ENCODE data around the gene NOP53. TPM values are rescaled to one million over a fixed set of nuclear protein-coding genes. Genes with fewer than 3 reads are reported as not detected.

Gene NOP53
- total and polyA plus RNA-seq, 7 donors: 304 to 682 (median 560) TPM

DNA sequence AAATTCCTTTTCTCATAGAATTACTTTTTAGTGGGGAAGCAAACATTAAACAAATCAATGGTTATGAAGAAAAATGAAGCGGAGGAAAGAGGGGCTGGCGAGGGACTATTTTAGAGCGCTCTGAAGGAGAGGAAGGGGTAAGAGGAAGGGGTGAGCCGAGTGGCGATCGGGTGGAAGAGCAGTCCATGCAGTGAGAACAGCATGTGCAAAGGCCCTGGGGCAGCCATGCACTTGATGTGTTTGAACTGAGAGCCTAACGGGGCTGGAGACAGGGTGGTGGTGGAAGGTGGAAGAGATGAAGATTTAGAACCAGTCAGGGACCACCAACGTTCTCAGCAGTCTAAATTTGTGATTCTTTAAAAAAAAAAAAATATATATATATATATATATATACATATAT is 14.4 kb upstream of the NOP53 start:
- no peak for TF ChIP-seq POLR2A (IDR thresholded peaks at IDR 0.05)
- TF ChIP-seq EP300 (IDR thresholded peaks at IDR 0.05): no peak
- TF ChIP-seq, protein P1, sequence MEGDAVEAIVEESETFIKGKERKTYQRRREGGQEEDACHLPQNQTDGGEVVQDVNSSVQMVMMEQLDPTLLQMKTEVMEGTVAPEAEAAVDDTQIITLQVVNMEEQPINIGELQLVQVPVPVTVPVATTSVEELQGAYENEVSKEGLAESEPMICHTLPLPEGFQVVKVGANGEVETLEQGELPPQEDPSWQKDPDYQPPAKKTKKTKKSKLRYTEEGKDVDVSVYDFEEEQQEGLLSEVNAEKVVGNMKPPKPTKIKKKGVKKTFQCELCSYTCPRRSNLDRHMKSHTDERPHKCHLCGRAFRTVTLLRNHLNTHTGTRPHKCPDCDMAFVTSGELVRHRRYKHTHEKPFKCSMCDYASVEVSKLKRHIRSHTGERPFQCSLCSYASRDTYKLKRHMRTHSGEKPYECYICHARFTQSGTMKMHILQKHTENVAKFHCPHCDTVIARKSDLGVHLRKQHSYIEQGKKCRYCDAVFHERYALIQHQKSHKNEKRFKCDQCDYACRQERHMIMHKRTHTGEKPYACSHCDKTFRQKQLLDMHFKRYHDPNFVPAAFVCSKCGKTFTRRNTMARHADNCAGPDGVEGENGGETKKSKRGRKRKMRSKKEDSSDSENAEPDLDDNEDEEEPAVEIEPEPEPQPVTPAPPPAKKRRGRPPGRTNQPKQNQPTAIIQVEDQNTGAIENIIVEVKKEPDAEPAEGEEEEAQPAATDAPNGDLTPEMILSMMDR (IDR thresholded peaks at IDR 0.05): no peak
- no peak for TF ChIP-seq POLR2AphosphoS5 (IDR thresholded peaks at IDR 0.05)
- no peak for DNase-seq
- peaks cover 9 to 78% (median 42%) of the 10 kb centered on the region in 4 donors for H3K36me3 ChIP-seq
- peak overlapping the region; percentile 92 to 99 (median 96) for H3K27ac ChIP-seq
- intact Hi-C loops (cut with DNase I): loop anchor here (1.0 kb wide), 1 partner anchor 11 kb away; no protein-coding TSS in a partner anchor
- H3K4me3 ChIP-seq: no peak overlapping the region
- peaks cover 0 to 46% (median 43%) of the 10 kb centered on the region in 4 donors for H3K4me1 ChIP-seq
- H3K27me3 ChIP-seq: no peaks in the 10 kb centered on the region
- H3K9me3 ChIP-seq: no peaks in the 10 kb centered on the region
- 90 to 94% methylated on average over 8 of the region's 8 CpGs for WGBS, 2 donors

DNA sequence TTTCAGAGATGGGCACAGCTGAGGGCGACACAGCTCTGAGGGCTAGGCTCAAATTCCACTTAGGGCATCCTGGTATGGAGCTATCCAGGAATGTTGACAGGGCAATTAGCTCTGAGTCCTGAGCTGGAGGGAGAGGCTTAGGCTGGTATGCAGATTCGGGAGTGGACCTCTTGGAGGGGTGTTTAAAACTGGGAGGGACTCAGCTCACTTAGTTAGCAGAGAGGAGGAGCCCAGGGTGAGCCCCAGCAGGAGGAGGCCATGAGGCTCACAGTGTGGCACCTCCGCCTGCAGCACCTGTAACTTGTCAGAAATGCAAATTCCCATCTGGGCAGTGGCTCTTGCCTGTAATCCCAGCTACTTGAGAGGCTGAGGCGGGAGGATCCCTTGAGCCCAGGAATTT is 10.2 kb upstream of the NOP53 start:
- peaks cover 0 to 93% (median 43%) of the 10 kb centered on the region in 4 donors for H3K36me3 ChIP-seq
- intact Hi-C loops (cut with DNase I): no loop called here
- H3K9me3 ChIP-seq: no peaks in the 10 kb centered on the region
- peak overlapping the region in 3 of 4 donors; percentile 9 to 34 (median 32) for H3K27ac ChIP-seq
- 53 to 74% methylated on average over 4 of the region's 4 CpGs for WGBS, 2 donors
- no peak for DNase-seq
- H3K27me3 ChIP-seq: no peaks in the 10 kb centered on the region
- no peak overlapping the region for H3K4me3 ChIP-seq
- TF ChIP-seq POLR2AphosphoS5 (IDR thresholded peaks at IDR 0.05) (no peak), POLR2A (IDR thresholded peaks at IDR 0.05) (no peak), EP300 (IDR thresholded peaks at IDR 0.05) (no peak)
- TF ChIP-seq, protein P1 (IDR thresholded peaks at IDR 0.05): no peak
- peaks cover 0 to 5% (median 2%) of the 10 kb centered on the region in 4 donors for H3K4me1 ChIP-seq

DNA sequence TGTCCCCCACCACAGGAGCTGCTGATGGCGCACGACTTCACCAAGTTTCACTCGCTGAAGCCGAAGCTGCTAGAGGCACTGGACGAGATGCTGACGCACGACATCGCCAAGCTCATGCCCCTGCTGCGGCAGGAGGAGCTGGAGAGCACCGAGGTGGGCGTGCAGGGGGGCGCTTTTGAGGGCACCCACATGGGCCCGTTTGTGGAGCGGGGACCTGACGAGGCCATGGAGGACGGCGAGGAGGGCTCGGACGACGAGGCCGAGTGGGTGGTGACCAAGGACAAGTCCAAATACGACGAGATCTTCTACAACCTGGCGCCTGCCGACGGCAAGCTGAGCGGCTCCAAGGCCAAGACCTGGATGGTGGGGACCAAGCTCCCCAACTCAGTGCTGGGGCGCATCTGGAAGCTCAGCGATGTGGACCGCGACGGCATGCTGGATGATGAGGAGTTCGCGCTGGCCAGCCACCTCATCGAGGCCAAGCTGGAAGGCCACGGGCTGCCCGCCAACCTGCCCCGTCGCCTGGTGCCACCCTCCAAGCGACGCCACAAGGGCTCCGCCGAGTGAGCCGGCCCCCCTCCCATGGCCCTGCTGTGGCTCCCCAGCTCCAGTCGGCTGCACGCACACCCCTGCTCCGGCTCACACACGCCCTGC is 4.4 kb upstream of the NOP53 start:
- TF ChIP-seq POLR2AphosphoS5 (IDR thresholded peaks at IDR 0.05) (no peak), POLR2A (IDR thresholded peaks at IDR 0.05) (no peak), EP300 (IDR thresholded peaks at IDR 0.05) (no peak)
- TF ChIP-seq, protein P1 (IDR thresholded peaks at IDR 0.05): no peak
- peak overlapping the region; percentile 93 to 97 (median 96) for H3K27ac ChIP-seq
- 91 to 92% methylated on average over 48 of the region's 48 CpGs for WGBS, 2 donors
- DNase-seq: no peak
- peaks cover 0 to 58% (median 32%) of the 10 kb centered on the region in 4 donors for H3K36me3 ChIP-seq
- no peak overlapping the region for H3K4me3 ChIP-seq
- intact Hi-C loops (cut with DNase I): no loop called here
- H3K4me1 ChIP-seq: peaks cover 0 to 27% (median 22%) of the 10 kb centered on the region in 4 donors
- no peaks in the 10 kb centered on the region for H3K9me3 ChIP-seq
- H3K27me3 ChIP-seq: no peaks in the 10 kb centered on the region

DNA sequence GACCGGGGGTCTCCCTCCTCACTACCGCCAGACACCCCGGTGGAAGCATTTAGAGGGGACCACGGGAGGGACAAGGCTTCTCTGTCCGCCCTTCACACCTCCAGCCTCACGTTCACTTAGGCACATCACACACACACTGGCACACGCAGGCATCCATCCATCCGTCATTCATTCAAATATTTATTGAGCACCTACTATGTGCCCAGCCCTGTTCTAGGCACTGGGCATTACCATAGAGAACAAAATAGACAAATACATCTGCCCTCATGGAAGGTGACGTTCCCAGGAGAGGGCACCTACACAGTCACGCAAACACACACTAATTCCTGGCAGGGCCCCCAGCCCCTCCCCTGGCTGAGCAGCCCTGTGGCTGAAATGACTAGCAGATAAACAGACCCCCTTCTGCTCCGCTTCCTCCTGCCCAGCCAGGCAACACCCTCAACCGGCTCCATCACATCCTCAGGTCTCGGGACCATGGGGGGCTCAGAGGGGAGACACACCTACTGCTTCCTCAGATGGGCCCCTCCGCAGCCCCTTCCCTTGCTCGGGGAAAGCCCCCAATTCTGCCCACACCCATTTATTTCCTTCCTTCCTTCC is 3.7 kb upstream of the NOP53 start:
- no peak overlapping the region for H3K4me3 ChIP-seq
- H3K36me3 ChIP-seq: peaks cover 0 to 51% (median 27%) of the 10 kb centered on the region in 4 donors
- peaks cover 0 to 34% (median 29%) of the 10 kb centered on the region in 4 donors for H3K4me1 ChIP-seq
- H3K9me3 ChIP-seq: no peaks in the 10 kb centered on the region
- TF ChIP-seq EP300 (IDR thresholded peaks at IDR 0.05) (no peak), POLR2AphosphoS5 (IDR thresholded peaks at IDR 0.05) (peak in 2 of 4 donors; percentile 3 to 10), POLR2A (IDR thresholded peaks at IDR 0.05) (no peak)
- TF ChIP-seq, protein P1 (IDR thresholded peaks at IDR 0.05): no peak
- no peaks in the 10 kb centered on the region for H3K27me3 ChIP-seq
- no peak for DNase-seq
- 69 to 78% methylated on average over 15 of the region's 15 CpGs for WGBS, 2 donors
- peak overlapping the region; percentile 93 to 97 (median 96) for H3K27ac ChIP-seq
- intact Hi-C loops (cut with DNase I): loop anchor here (1.0 kb wide), 1 partner anchor 10 kb away; no protein-coding TSS in a partner anchor

Measured in sigmoid colon (tissue), 7 donors.